NCI-H2227 treated with DMSO at 0.1 percent for 48 hours (cell line): Measurements from ENCODE around the gene SHQ1.

ENCODE experiments used
- DNase-seq: peaks from one replicate; lab custom pipeline; 2025; lab: John Stamatoyannopoulos, UW

Gene SHQ1

GRCh38 chr3:72848703-72849081, 447 bp upstream of the SHQ1 start:
- no peak for DNase-seq

GRCh38 chr3:72847282-72847681, 963 bp downstream of the SHQ1 start:
- DNase-seq, result no peak

- DNase-seq, result no peak
Observed at GRCh38 chr3:72846166-72846565, 2.1 kb downstream of the SHQ1 start.

- DNase-seq, result no peak
Observed at GRCh38 chr3:72844436-72844993, 3.7 kb downstream of the SHQ1 start.

GRCh38 chr3:72839057-72839456, 9.2 kb downstream of the SHQ1 start:
- DNase-seq, result no peak

- no peak for DNase-seq
Observed at GRCh38 chr3:72836923-72837322, 11.3 kb downstream of the SHQ1 start.

GRCh38 chr3:72836416-72836815, 11.8 kb downstream of the SHQ1 start:
- DNase-seq, result no peak

GRCh38 chr3:72830452-72831223, 17.6 kb downstream of the SHQ1 start:
- DNase-seq, result no peak

GRCh38 chr3:72829701-72830100, 18.5 kb downstream of the SHQ1 start:
- DNase-seq, result no peak

- no peak for DNase-seq
Observed at GRCh38 chr3:72821161-72821781, 27.0 kb downstream of the SHQ1 start.

GRCh38 chr3:72820415-72820814, 27.8 kb downstream of the SHQ1 start:
- no peak for DNase-seq

GRCh38 chr3:72818905-72819304, 29.3 kb downstream of the SHQ1 start:
- no peak for DNase-seq

- DNase-seq, result no peak
Observed at GRCh38 chr3:72818092-72818773, 30.0 kb downstream of the SHQ1 start.

GRCh38 chr3:72816862-72817355, 31.3 kb downstream of the SHQ1 start:
- DNase-seq, result no peak

GRCh38 chr3:72814308-72814707, 33.9 kb downstream of the SHQ1 start:
- DNase-seq, result no peak

GRCh38 chr3:72812201-72812600, 36.0 kb downstream of the SHQ1 start:
- no peak for DNase-seq

- DNase-seq, result no peak
Observed at GRCh38 chr3:72811571-72811970, 36.7 kb downstream of the SHQ1 start.

- DNase-seq, result no peak
Observed at GRCh38 chr3:72810659-72811434, 37.4 kb downstream of the SHQ1 start.

- no peak for DNase-seq
Observed at GRCh38 chr3:72810063-72810462, 38.2 kb downstream of the SHQ1 start.

- DNase-seq, result no peak
Observed at GRCh38 chr3:72804361-72804760, 43.9 kb downstream of the SHQ1 start.

GRCh38 chr3:72803573-72803972, 44.7 kb downstream of the SHQ1 start:
- no peak for DNase-seq

GRCh38 chr3:72802001-72802400, 46.2 kb downstream of the SHQ1 start:
- no peak for DNase-seq
